Effector memory CD8-positive, alpha-beta T cell (primary cell): ENCODE results near the gene DCHS1.
A peak's percentile ranks its signal among the peaks of the same experiment; 100 is the strongest.

Experiments
- ATAC-seq: fragments of 150-1000 bp; cut with Tn5 transposase; replicated peaks from 2 replicates; pipeline ENCODE4 v1.10.0; 2021; ENCODE audit warnings: mild to moderate bottlenecking, moderate library complexity
- DNase-seq, 3 experiments: peaks; one replicate each; pipeline ENCODE4 v3.0.0; 2021
- H3K27ac Mint-ChIP-seq, 2 donors: one replicate each; pipeline ENCODE4 v1.8.0; 2022; ENCODE audit warnings: mild to moderate bottlenecking in 2 of 2, mixed read lengths in 2 of 2, moderate library complexity in 2 of 2
- H3K27me3 Mint-ChIP-seq, 2 donors: one replicate each; pipeline ENCODE4 v1.8.0; 2022; ENCODE audit warnings: mixed read lengths in 2 of 2
- H3K36me3 Mint-ChIP-seq: one replicate; pipeline ENCODE4 v1.8.0; 2022; ENCODE audit warnings: mild to moderate bottlenecking, moderate library complexity, mixed read lengths; ENCODE audit not compliant: insufficient read depth
- H3K4me1 Mint-ChIP-seq, 2 donors: one replicate each; pipeline ENCODE4 v1.8.0; 2022; ENCODE audit warnings: low read depth in 2 of 2, mixed read lengths in 2 of 2
- H3K4me3 Mint-ChIP-seq, 2 donors: one replicate each; pipeline ENCODE4 v1.8.0; 2022; ENCODE audit warnings: mild to moderate bottlenecking in 2 of 2, mixed read lengths in 2 of 2, moderate library complexity in 2 of 2
- H3K9me3 Mint-ChIP-seq, 2 donors: one replicate each; pipeline ENCODE4 v1.8.0; 2022; ENCODE audit warnings: mixed read lengths in 2 of 2

The DCHS1 gene

GRCh38 chr11:6634534-6634933 lies 21.1 kb downstream of the DCHS1 start:
- no peaks in the 10 kb centered on the region for H3K9me3 Mint-ChIP-seq
- H3K27me3 Mint-ChIP-seq = no peaks in the 10 kb centered on the region
- H3K4me3 Mint-ChIP-seq = no peak overlapping the region
- no peak overlapping the region for H3K27ac Mint-ChIP-seq
- H3K36me3 Mint-ChIP-seq = no peaks in the 10 kb centered on the region
- no peak for DNase-seq
- ATAC-seq = no peak
- H3K4me1 Mint-ChIP-seq = no peaks in the 10 kb centered on the region

GRCh38 chr11:6633422-6634408 lies 21.9 kb downstream of the DCHS1 start:
- Mint-ChIP-seq H3K9me3 (no peaks in the 10 kb centered on the region), H3K27ac (no peak overlapping the region), H3K4me3 (no peak overlapping the region), H3K4me1 (no peaks in the 10 kb centered on the region), H3K27me3 (no peaks in the 10 kb centered on the region), H3K36me3 (no peaks in the 10 kb centered on the region)
- no peak for ATAC-seq
- DNase-seq = no peak

- Mint-ChIP-seq H3K4me1 (peaks cover 2% of the 10 kb centered on the region in 2 donors), H3K36me3 (no peaks in the 10 kb centered on the region), H3K4me3 (no peak overlapping the region), H3K27me3 (no peaks in the 10 kb centered on the region), H3K9me3 (no peaks in the 10 kb centered on the region), H3K27ac (no peak overlapping the region)
- DNase-seq (no peak), ATAC-seq (no peak)
Measured at GRCh38 chr11:6632116-6633073, 23.2 kb downstream of the DCHS1 start.

- H3K9me3 Mint-ChIP-seq = no peaks in the 10 kb centered on the region
- H3K27ac Mint-ChIP-seq = peak overlapping the region in 1 of 2 donors; percentile 25
- H3K4me3 Mint-ChIP-seq = no peak overlapping the region
- H3K4me1 Mint-ChIP-seq = peaks cover 8% of the 10 kb centered on the region in 2 donors
- no peaks in the 10 kb centered on the region for H3K36me3 Mint-ChIP-seq
- DNase-seq = no peak
- no peaks in the 10 kb centered on the region for H3K27me3 Mint-ChIP-seq
- no peak for ATAC-seq
Measured at GRCh38 chr11:6631361-6631890, 24.2 kb downstream of the DCHS1 start.

- Mint-ChIP-seq H3K27me3 (no peaks in the 10 kb centered on the region), H3K4me1 (peaks cover 9 to 10% of the 10 kb centered on the region in 2 donors), H3K27ac (peak overlapping the region in 1 of 2 donors; percentile 25), H3K9me3 (no peaks in the 10 kb centered on the region), H3K4me3 (no peak overlapping the region), H3K36me3 (no peaks in the 10 kb centered on the region)
- no peak for DNase-seq
- ATAC-seq = no peak
Measured at GRCh38 chr11:6630632-6631291, 24.8 kb downstream of the DCHS1 start.

- Mint-ChIP-seq H3K9me3 (no peaks in the 10 kb centered on the region), H3K36me3 (no peaks in the 10 kb centered on the region), H3K27me3 (no peaks in the 10 kb centered on the region), H3K4me3 (no peak overlapping the region), H3K27ac (no peak overlapping the region), H3K4me1 (peaks cover 9 to 10% of the 10 kb centered on the region in 2 donors)
- DNase-seq = no peak
- ATAC-seq = no peak
Measured at GRCh38 chr11:6629892-6630631, 25.5 kb downstream of the DCHS1 start.

GRCh38 chr11:6629573-6629891 lies 26.1 kb downstream of the DCHS1 start:
- H3K36me3 Mint-ChIP-seq = no peaks in the 10 kb centered on the region
- peak overlapping the region in 1 of 2 donors; percentile 38 for H3K27ac Mint-ChIP-seq
- no peaks in the 10 kb centered on the region for H3K27me3 Mint-ChIP-seq
- no peak for DNase-seq
- H3K4me3 Mint-ChIP-seq = no peak overlapping the region
- no peaks in the 10 kb centered on the region for H3K9me3 Mint-ChIP-seq
- ATAC-seq = no peak
- H3K4me1 Mint-ChIP-seq = peaks cover 9 to 10% of the 10 kb centered on the region in 2 donors

- DNase-seq (no peak), ATAC-seq (no peak)
- no peaks in the 10 kb centered on the region for H3K27me3 Mint-ChIP-seq
- H3K4me3 Mint-ChIP-seq = no peak overlapping the region
- no peaks in the 10 kb centered on the region for H3K9me3 Mint-ChIP-seq
- peaks cover 9 to 10% of the 10 kb centered on the region in 2 donors for H3K4me1 Mint-ChIP-seq
- H3K27ac Mint-ChIP-seq = no peak overlapping the region
- peaks cover 5% of the 10 kb centered on the region for H3K36me3 Mint-ChIP-seq
Measured at GRCh38 chr11:6628526-6628925, 27.1 kb downstream of the DCHS1 start.

GRCh38 chr11:6627762-6628241 lies 27.8 kb downstream of the DCHS1 start:
- peak overlapping the region; percentile 17 to 47 for H3K4me3 Mint-ChIP-seq
- H3K27ac Mint-ChIP-seq = peak overlapping the region; percentile 6 to 47
- H3K4me1 Mint-ChIP-seq = peaks cover 9 to 10% of the 10 kb centered on the region in 2 donors
- H3K9me3 Mint-ChIP-seq = no peaks in the 10 kb centered on the region
- H3K36me3 Mint-ChIP-seq = peaks cover 5% of the 10 kb centered on the region
- DNase-seq = no peak
- no peaks in the 10 kb centered on the region for H3K27me3 Mint-ChIP-seq
- peak; percentile 87 for ATAC-seq

GRCh38 chr11:6626971-6627761 lies 28.4 kb downstream of the DCHS1 start:
- Mint-ChIP-seq H3K27me3 (no peaks in the 10 kb centered on the region), H3K36me3 (peaks cover 5% of the 10 kb centered on the region), H3K27ac (peak overlapping the region; percentile 6 to 47), H3K9me3 (no peaks in the 10 kb centered on the region), H3K4me1 (peaks cover 9 to 10% of the 10 kb centered on the region in 2 donors), H3K4me3 (peak overlapping the region; percentile 39 to 47)
- no peak for ATAC-seq
- no peak for DNase-seq

GRCh38 chr11:6625832-6626420 lies 29.7 kb downstream of the DCHS1 start:
- no peak for ATAC-seq
- H3K27me3 Mint-ChIP-seq = no peaks in the 10 kb centered on the region
- no peak for DNase-seq
- peaks cover 9 to 10% of the 10 kb centered on the region in 2 donors for H3K4me1 Mint-ChIP-seq
- H3K9me3 Mint-ChIP-seq = no peaks in the 10 kb centered on the region
- H3K27ac Mint-ChIP-seq = no peak overlapping the region
- peak overlapping the region in 1 of 2 donors; percentile 39 for H3K4me3 Mint-ChIP-seq
- peaks cover 5% of the 10 kb centered on the region for H3K36me3 Mint-ChIP-seq
